Left ventricle myocardium inferior (tissue), 1 donor: ENCODE measurements around the gene RMND5B. TPM values are rescaled to one million over a fixed set of nuclear protein-coding genes. Genes with fewer than 3 reads are reported as not detected.

ENCODE experiments used
- DNase-seq: peaks from one replicate; pipeline ENCODE4 v3.0.0-alpha.2; 2020
- H3K27ac ChIP-seq: fragments of 200-600 bp; replicated peaks from 2 replicates; pipeline ENCODE4 v1.8.0; 2021
- H3K27me3 ChIP-seq: fragments of 200-600 bp; 2 replicates; pipeline ENCODE4 v1.8.0; 2021; ENCODE audit warnings: low read depth
- H3K36me3 ChIP-seq: fragments of 200-600 bp; 2 replicates; pipeline ENCODE4 v1.8.0; 2021
- H3K4me1 ChIP-seq: fragments of 200-600 bp; 2 replicates; pipeline ENCODE4 v1.8.0; 2021
- H3K4me3 ChIP-seq: fragments of 200-600 bp; 2 replicates; pipeline ENCODE4 v1.8.0; 2021; ENCODE audit warnings: mild to moderate bottlenecking, moderate library complexity
- H3K9me3 ChIP-seq: fragments of 200-600 bp; replicated peaks from 2 replicates; pipeline ENCODE4 v1.8.0; 2021
- intact Hi-C: fragments of 100-400 bp; cut with micrococcal nuclease; formaldehyde crosslinking; loops from one replicate; pipeline ENCODE4 v1.11.0; 2022
- total RNA-seq: library from RNA; stranded (reverse); fragmentation: NEBNext Ultra II Directional; extraction: Animal tissue kit (Norgen Biotek cat#: 25700); gene quantifications from one replicate; pipeline ENCODE4 v1.2.1, GENCODE V29; 2021
- TF ChIP-seq, protein P1 (sequence below): fragments of 200-600 bp; IDR thresholded peaks from 2 replicates; pipeline ENCODE4 v1.8.0; 2021; ENCODE audit warnings: antibody characterized with exemption, mild to moderate bottlenecking, borderline replicate concordance
- donor health status: DM: no; HTN: yes; CAD: no; lungs with severe emphysema.

RMND5B gene
- total RNA-seq, 1 donor from 2014 or later: 38.9 TPM

DNA sequence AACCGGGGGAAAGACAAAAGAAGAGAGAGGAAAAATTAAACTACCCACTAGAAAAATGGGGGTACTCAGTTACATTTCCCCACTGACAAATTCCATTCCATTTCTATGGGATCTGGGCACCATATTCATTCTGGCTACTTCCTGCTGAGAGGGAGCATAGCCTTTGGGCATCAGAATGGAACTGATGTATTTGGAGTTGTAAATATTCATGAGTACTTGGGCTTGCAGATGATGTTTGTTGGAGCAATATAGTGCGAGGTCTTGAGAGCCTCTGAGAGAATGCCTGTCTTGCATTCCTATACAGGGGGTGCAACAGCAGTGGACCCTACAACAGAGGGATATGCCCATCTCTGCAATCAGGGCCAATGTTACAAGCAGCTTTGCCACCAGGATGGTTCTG lies 39.6 kb downstream of the RMND5B start:
- intact Hi-C loops: no loop called here
- Histone ChIP-seq H3K27ac (no peak overlapping the region), H3K4me3 (no peak overlapping the region), H3K36me3 (no peaks in the 10 kb centered on the region), H3K4me1 (no peaks in the 10 kb centered on the region), H3K27me3 (peaks cover 26% of the 10 kb centered on the region), H3K9me3 (no peaks in the 10 kb centered on the region)
- DNase-seq: no peak
- TF ChIP-seq, protein P1, sequence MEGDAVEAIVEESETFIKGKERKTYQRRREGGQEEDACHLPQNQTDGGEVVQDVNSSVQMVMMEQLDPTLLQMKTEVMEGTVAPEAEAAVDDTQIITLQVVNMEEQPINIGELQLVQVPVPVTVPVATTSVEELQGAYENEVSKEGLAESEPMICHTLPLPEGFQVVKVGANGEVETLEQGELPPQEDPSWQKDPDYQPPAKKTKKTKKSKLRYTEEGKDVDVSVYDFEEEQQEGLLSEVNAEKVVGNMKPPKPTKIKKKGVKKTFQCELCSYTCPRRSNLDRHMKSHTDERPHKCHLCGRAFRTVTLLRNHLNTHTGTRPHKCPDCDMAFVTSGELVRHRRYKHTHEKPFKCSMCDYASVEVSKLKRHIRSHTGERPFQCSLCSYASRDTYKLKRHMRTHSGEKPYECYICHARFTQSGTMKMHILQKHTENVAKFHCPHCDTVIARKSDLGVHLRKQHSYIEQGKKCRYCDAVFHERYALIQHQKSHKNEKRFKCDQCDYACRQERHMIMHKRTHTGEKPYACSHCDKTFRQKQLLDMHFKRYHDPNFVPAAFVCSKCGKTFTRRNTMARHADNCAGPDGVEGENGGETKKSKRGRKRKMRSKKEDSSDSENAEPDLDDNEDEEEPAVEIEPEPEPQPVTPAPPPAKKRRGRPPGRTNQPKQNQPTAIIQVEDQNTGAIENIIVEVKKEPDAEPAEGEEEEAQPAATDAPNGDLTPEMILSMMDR: no peak

DNA sequence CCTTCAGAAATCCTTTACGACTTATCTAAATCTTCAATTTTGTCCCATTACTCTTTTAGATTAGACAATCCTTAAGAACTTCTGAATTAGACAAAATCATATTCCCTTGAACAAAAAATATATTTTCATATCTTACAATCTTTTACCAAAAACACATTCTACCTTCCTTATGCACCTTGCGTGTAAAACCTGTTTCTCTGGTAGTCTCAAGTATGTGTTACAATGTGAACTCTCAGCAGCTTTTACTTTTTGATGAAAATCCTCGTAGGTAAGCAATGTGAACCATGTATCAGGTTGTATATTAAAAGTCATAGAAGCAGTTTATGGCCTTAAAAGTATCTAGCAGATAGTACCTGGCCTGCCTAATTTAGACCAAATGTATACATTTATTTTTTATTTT lies 43.6 kb downstream of the RMND5B start:
- TF ChIP-seq, protein P1: no peak
- peaks cover 3% of the 10 kb centered on the region for H3K27me3 ChIP-seq
- H3K36me3 ChIP-seq: no peaks in the 10 kb centered on the region
- H3K27ac ChIP-seq: no peak overlapping the region
- no peak overlapping the region for H3K4me3 ChIP-seq
- intact Hi-C loops: no loop called here
- DNase-seq: no peak
- no peaks in the 10 kb centered on the region for H3K9me3 ChIP-seq
- no peaks in the 10 kb centered on the region for H3K4me1 ChIP-seq

DNA sequence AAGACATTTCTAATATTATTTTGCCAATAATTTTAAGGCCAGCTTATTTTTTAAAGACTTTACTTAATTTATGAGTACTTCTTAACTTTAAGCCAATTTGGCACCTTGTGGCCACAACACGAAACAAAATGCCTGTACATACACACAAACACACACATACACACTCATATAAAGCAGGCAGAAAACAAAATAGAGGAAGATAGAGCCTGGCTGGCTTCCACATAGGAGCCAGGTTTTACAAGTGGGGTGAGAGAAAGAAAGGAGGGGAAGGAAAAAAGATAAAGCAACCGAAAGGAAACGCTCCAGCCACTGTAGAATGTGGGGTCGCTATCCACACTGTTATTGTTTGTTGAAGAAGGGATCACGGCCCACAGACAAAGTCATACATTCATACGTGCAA lies 46.0 kb downstream of the RMND5B start:
- TF ChIP-seq, protein P1: no peak
- H3K4me3 ChIP-seq: no peak overlapping the region
- intact Hi-C loops: no loop called here

DNA sequence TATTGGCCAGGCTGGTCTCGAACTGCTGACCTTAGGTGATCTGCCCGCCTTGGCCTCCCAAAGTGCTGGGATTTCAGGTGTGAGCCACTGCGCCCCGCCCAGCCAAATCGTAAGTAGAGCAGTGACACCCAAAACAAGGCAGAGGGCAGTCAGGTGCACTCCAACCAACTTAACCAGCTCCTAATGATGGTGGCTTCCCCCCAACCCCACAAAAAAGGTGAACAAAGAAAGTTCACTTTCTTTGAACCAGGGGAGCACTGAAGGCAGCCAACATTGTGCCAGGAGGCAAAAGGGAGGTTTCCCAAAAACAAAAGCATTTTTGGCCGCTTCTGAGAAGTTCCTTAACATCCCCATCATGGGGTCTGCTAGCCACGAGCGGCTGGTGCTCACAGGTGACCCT lies 46.8 kb downstream of the RMND5B start:
- peaks cover 31% of the 10 kb centered on the region for H3K27me3 ChIP-seq
- H3K4me1 ChIP-seq: no peaks in the 10 kb centered on the region
- no peaks in the 10 kb centered on the region for H3K9me3 ChIP-seq
- intact Hi-C loops: no loop called here
- no peak for DNase-seq
- H3K27ac ChIP-seq: no peak overlapping the region
- no peaks in the 10 kb centered on the region for H3K36me3 ChIP-seq
- H3K4me3 ChIP-seq: no peak overlapping the region
- TF ChIP-seq, protein P1: no peak

More for the DNA sequence above, 46.0 kb downstream of the RMND5B start:
- H3K9me3 ChIP-seq: no peaks in the 10 kb centered on the region
- H3K27ac ChIP-seq: no peak overlapping the region
- H3K4me1 ChIP-seq: no peaks in the 10 kb centered on the region
- H3K27me3 ChIP-seq: peaks cover 23% of the 10 kb centered on the region
- H3K36me3 ChIP-seq: no peaks in the 10 kb centered on the region
- DNase-seq: no peak

DNA sequence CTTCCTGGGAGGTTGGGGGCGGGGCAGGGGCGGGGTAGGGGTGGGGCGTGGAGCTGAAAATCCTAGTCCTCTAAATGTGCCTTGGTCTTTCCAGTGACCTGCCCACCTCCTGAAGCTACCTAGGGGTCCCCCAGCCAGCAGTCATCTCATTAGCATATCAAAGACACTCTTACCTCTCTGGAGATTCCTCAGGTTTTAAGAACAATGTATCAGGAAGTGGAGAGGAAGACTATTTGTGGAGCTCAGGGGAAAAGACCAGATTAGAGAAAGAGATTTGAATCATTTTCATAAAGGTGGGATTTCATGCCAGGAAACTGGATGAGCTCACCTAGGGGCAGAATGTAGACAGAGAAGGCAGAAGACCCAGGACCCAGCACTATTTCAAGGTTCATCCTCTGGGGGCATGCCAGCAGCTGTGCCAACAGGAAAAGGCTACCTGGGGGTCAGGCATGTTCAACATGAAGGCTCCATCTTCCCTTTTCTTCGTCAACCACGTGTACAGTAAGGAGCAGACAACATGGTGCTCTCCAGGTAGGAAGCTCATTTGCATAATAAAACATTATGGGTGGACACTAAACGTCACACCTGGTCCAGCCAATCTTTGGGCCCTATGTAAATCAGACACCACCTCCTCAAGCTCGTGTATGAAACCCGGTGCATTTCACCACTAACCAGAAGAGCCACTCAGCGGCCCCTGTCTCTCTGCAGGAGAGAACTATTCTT lies 49.5 kb downstream of the RMND5B start:
- Histone ChIP-seq H3K4me3 (no peak overlapping the region), H3K4me1 (no peaks in the 10 kb centered on the region), H3K27me3 (peaks cover 33% of the 10 kb centered on the region), H3K9me3 (no peaks in the 10 kb centered on the region), H3K27ac (no peak overlapping the region), H3K36me3 (no peaks in the 10 kb centered on the region)
- TF ChIP-seq, protein P1: no peak
- no peak for DNase-seq
- intact Hi-C loops: no loop called here
